GM10847 (cell line): ENCODE data around the gene CWC15.
A peak's percentile ranks its signal among the peaks of the same experiment; 100 is the strongest.

Source experiments
- POLR2A ChIP-seq: IDR thresholded peaks from 2 replicates; pipeline ENCODE4 v1.6.1; 2011; ENCODE audit not compliant: insufficient read length; ENCODE audit errors: extremely low read depth

Gene CWC15

GRCh38 chr11:94973099-94973968, at the start of gene CWC15, which contains the start of gene KDM4D:
CWC15 (minus strand) TSS chr11:94973556; CDS start chr11:94972185, 1,371 bp downstream.
KDM4D (plus strand) TSS chr11:94973709; CDS start chr11:94997373, 23,664 bp downstream.
- TF ChIP-seq POLR2A = peak; percentile 61

- TF ChIP-seq POLR2A = no peak
Measured at GRCh38 chr11:95016139-95016538, 42.8 kb upstream of the CWC15 start.

GRCh38 chr11:95014184-95014821, 40.9 kb upstream of the CWC15 start:
- TF ChIP-seq POLR2A = no peak

- TF ChIP-seq POLR2A = no peak
Measured at GRCh38 chr11:95011376-95011775, 38.0 kb upstream of the CWC15 start.

GRCh38 chr11:95005642-95006041, 32.3 kb upstream of the CWC15 start:
- TF ChIP-seq POLR2A = no peak

- no peak for TF ChIP-seq POLR2A
Measured at GRCh38 chr11:95003716-95004115, 30.4 kb upstream of the CWC15 start.

- TF ChIP-seq POLR2A = no peak
Measured at GRCh38 chr11:94998285-94998684, 24.9 kb upstream of the CWC15 start.

- no peak for TF ChIP-seq POLR2A
Measured at GRCh38 chr11:94997437-94997836, 24.1 kb upstream of the CWC15 start.

- TF ChIP-seq POLR2A = no peak
Measured at GRCh38 chr11:94993400-94993943, 20.1 kb upstream of the CWC15 start.

- no peak for TF ChIP-seq POLR2A
Measured at GRCh38 chr11:94988748-94989147, 15.4 kb upstream of the CWC15 start.

- TF ChIP-seq POLR2A = no peak
Measured at GRCh38 chr11:94987378-94987777, 14.0 kb upstream of the CWC15 start.

GRCh38 chr11:94975599-94975998, 2.2 kb upstream of the CWC15 start:
- no peak for TF ChIP-seq POLR2A

- no peak for TF ChIP-seq POLR2A
Measured at GRCh38 chr11:94974178-94974577, 822 bp upstream of the CWC15 start.

GRCh38 chr11:94972700-94973098, 657 bp downstream of the CWC15 start:
- TF ChIP-seq POLR2A = no peak

GRCh38 chr11:94968334-94968958, 4.9 kb downstream of the CWC15 start:
- no peak for TF ChIP-seq POLR2A
